ENCODE data around the gene MT1G.

Gene MT1G

GRCh38 chr16:56645311-56645710 is 22.6 kb downstream of the MT1G start:
- Histone ChIP-seq H3K27ac (ENCODE audit: low read depth, low read length) (no peak overlapping the region), H3K27me3 (ENCODE audit: insufficient read depth, low read length) (peaks cover 100% of the 10 kb centered on the region), H3K9me3 (ENCODE audit: insufficient read depth, low read depth, low read length) (no peaks in the 10 kb centered on the region), H3K9ac (ENCODE audit: low read depth, low read length) (no peak overlapping the region), H3K4me3 (ENCODE audit: low read length) (no peak overlapping the region), H3K4me1 (ENCODE audit: insufficient read depth, low read length) (no peaks in the 10 kb centered on the region; the same call in 1 of the 2 replicates), H3K36me3 (ENCODE audit: insufficient read depth, low read length) (no peaks in the 10 kb centered on the region)
- WGBS, result 82% methylated on average over 1 of the region's 1 CpG

- H3K9me3 ChIP-seq (ENCODE audit: insufficient read depth, low read depth, low read length), result no peaks in the 10 kb centered on the region
- no peak overlapping the region for H3K9ac ChIP-seq (ENCODE audit: low read depth, low read length)
- peaks cover 100% of the 10 kb centered on the region for H3K27me3 ChIP-seq (ENCODE audit: insufficient read depth, low read length)
- no peaks in the 10 kb centered on the region; the same call in 1 of the 2 replicates for H3K4me1 ChIP-seq (ENCODE audit: insufficient read depth, low read length)
- 58% methylated on average over 5 of the region's 5 CpGs for WGBS
- no peak overlapping the region for H3K27ac ChIP-seq (ENCODE audit: low read depth, low read length)
- H3K4me3 ChIP-seq (ENCODE audit: low read length), result peak overlapping the region; percentile 43; the same call in 1 of the 2 replicates
- H3K36me3 ChIP-seq (ENCODE audit: insufficient read depth, low read length), result no peaks in the 10 kb centered on the region
Measured at GRCh38 chr16:56643833-56644232, 24.0 kb downstream of the MT1G start.

- Histone ChIP-seq H3K9ac (ENCODE audit: low read depth, low read length) (no peak overlapping the region), H3K27me3 (ENCODE audit: insufficient read depth, low read length) (peaks cover 100% of the 10 kb centered on the region), H3K4me1 (ENCODE audit: insufficient read depth, low read length) (peaks cover 3% of the 10 kb centered on the region; the same call in 1 of the 2 replicates), H3K9me3 (ENCODE audit: insufficient read depth, low read depth, low read length) (no peaks in the 10 kb centered on the region), H3K36me3 (ENCODE audit: insufficient read depth, low read length) (no peaks in the 10 kb centered on the region), H3K27ac (ENCODE audit: low read depth, low read length) (no peak overlapping the region), H3K4me3 (ENCODE audit: low read length) (peak overlapping the region; percentile 43)
- WGBS, result 6% methylated on average over 42 of the region's 42 CpGs
Measured at GRCh38 chr16:56643080-56643778, 24.6 kb downstream of the MT1G start.

DNA sequence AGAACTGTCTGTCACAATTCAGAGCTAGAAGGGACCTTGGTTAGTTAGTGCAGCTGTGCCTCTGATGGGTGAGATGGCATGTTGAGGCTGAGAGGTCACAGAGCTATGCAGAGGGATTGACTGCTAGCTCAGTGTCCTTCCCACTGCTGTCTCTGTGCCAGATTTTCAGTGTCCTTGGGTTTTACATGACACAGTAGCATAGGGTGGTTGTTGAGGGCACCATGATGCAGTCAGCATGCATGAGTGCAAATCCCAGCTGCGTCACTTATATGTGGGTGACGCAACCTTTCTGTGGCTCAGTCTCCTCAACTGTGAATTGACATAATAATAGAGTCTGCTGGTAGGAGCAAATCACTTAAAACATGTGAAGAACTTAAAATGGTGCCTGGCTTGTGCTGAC is 26.7 kb downstream of the MT1G start:
- no peak overlapping the region for H3K27ac ChIP-seq (ENCODE audit: low read depth, low read length)
- H3K4me1 ChIP-seq (ENCODE audit: insufficient read depth, low read length), result peaks cover 3% of the 10 kb centered on the region; the same call in 1 of the 2 replicates
- H3K9me3 ChIP-seq (ENCODE audit: insufficient read depth, low read depth, low read length), result no peaks in the 10 kb centered on the region
- 82% methylated on average over 2 of the region's 2 CpGs for WGBS
- H3K27me3 ChIP-seq (ENCODE audit: insufficient read depth, low read length), result peaks cover 100% of the 10 kb centered on the region
- H3K9ac ChIP-seq (ENCODE audit: low read depth, low read length), result no peak overlapping the region
- no peaks in the 10 kb centered on the region for H3K36me3 ChIP-seq (ENCODE audit: insufficient read depth, low read length)
- no peak overlapping the region for H3K4me3 ChIP-seq (ENCODE audit: low read length)

- Histone ChIP-seq H3K27ac (ENCODE audit: low read depth, low read length) (no peak overlapping the region), H3K27me3 (ENCODE audit: insufficient read depth, low read length) (peaks cover 100% of the 10 kb centered on the region), H3K9ac (ENCODE audit: low read depth, low read length) (no peak overlapping the region), H3K9me3 (ENCODE audit: insufficient read depth, low read depth, low read length) (no peaks in the 10 kb centered on the region), H3K4me3 (ENCODE audit: low read length) (no peak overlapping the region), H3K36me3 (ENCODE audit: insufficient read depth, low read length) (no peaks in the 10 kb centered on the region), H3K4me1 (ENCODE audit: insufficient read depth, low read length) (peaks cover 3% of the 10 kb centered on the region; the same call in 1 of the 2 replicates)
- WGBS, result 100% methylated on average over 1 of the region's 1 CpG
Measured at GRCh38 chr16:56640076-56640475, 27.8 kb downstream of the MT1G start.

- H3K4me1 ChIP-seq (ENCODE audit: insufficient read depth, low read length), result peaks cover 3% of the 10 kb centered on the region; the same call in 1 of the 2 replicates
- peaks cover 100% of the 10 kb centered on the region for H3K27me3 ChIP-seq (ENCODE audit: insufficient read depth, low read length)
- no peaks in the 10 kb centered on the region for H3K36me3 ChIP-seq (ENCODE audit: insufficient read depth, low read length)
- H3K27ac ChIP-seq (ENCODE audit: low read depth, low read length), result no peak overlapping the region
- H3K9me3 ChIP-seq (ENCODE audit: insufficient read depth, low read depth, low read length), result no peaks in the 10 kb centered on the region
- H3K9ac ChIP-seq (ENCODE audit: low read depth, low read length), result no peak overlapping the region
- no peak overlapping the region for H3K4me3 ChIP-seq (ENCODE audit: low read length)
- WGBS, result 89% methylated on average over 1 of the region's 1 CpG
Measured at GRCh38 chr16:56639045-56639444, 28.8 kb downstream of the MT1G start.

DNA sequence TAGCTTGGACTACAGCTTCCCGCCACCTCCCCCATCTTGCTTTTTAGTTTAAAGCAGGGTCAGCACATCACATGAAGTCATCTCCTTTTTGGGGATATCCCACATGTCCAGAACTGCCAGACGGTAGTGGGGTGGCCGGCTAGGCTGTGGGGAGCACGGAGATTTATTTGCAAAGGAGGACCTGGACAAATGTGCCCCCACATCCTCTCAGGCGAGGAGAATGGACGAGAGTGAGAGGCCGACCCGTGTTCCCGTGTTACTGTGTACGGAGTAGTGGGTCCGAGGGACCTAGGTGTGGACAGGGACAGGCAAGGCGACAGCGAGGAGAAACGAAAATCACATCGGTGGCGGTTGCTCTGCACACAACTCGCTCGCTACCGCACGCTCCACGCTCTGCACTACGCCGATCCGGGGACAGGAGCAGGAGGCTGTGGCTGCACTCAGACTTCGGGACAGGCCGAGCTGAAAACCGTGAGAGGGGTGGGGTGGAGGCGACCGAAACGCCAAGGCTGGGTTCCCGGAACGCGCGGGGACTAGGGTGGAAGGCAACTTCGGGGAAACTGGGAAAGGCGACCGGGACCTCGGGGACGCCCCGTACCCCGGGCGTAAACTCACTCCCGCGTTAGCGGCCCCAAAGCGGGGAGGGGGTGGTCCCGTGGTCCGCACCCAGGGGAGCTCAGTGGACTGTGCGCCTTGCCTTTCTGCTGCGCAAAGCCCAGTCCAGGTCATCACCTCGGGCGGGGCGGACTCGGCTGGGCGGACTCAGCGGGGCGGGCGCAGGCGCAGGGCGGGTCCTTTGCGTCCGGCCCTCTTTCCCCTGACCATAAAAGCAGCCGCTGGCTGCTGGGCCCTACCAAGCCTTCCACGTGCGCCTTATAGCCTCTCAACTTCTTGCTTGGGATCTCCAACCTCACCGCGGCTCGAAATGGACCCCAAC is 29.8 kb downstream of the MT1G start, which contains the start of gene MT1A:
TSS of gene MT1A (plus strand) at position 853 of the 937 bp plus-strand sequence. CDS start at position 926, 73 bp downstream.
- H3K4me3 ChIP-seq (ENCODE audit: low read length), result peak within 1 kb of the TSS; percentile 49
- H3K9me3 ChIP-seq (ENCODE audit: insufficient read depth, low read depth, low read length), result no peaks in the 10 kb centered on the region
- 3% methylated on average over 68 of the region's 68 CpGs for WGBS
- no peak within 1 kb of the TSS for H3K27ac ChIP-seq (ENCODE audit: low read depth, low read length)
- peaks cover 100% of the 10 kb centered on the region for H3K27me3 ChIP-seq (ENCODE audit: insufficient read depth, low read length)
- H3K9ac ChIP-seq (ENCODE audit: low read depth, low read length), result no peak within 1 kb of the TSS
- H3K36me3 ChIP-seq (ENCODE audit: insufficient read depth, low read length), result no peaks in the 10 kb centered on the region
- H3K4me1 ChIP-seq (ENCODE audit: insufficient read depth, low read length), result peaks cover 3% of the 10 kb centered on the region; the same call in 1 of the 2 replicates

GRCh38 chr16:56636616-56637413 is 31.1 kb downstream of the MT1G start:
- WGBS, result 23% methylated on average over 9 of the region's 9 CpGs
- Histone ChIP-seq H3K27me3 (ENCODE audit: insufficient read depth, low read length) (peaks cover 100% of the 10 kb centered on the region), H3K4me3 (ENCODE audit: low read length) (no peak overlapping the region)

GRCh38 chr16:56635441-56635967 is 32.4 kb downstream of the MT1G start:
- H3K36me3 ChIP-seq (ENCODE audit: insufficient read depth, low read length), result no peaks in the 10 kb centered on the region
- no peak overlapping the region for H3K27ac ChIP-seq (ENCODE audit: low read depth, low read length)
- no peak overlapping the region for H3K9ac ChIP-seq (ENCODE audit: low read depth, low read length)
- 3% methylated on average over 40 of the region's 40 CpGs for WGBS
- peaks cover 100% of the 10 kb centered on the region for H3K27me3 ChIP-seq (ENCODE audit: insufficient read depth, low read length)
- H3K4me1 ChIP-seq (ENCODE audit: insufficient read depth, low read length), result peaks cover 3% of the 10 kb centered on the region; the same call in 1 of the 2 replicates
- no peaks in the 10 kb centered on the region for H3K9me3 ChIP-seq (ENCODE audit: insufficient read depth, low read depth, low read length)
- peak overlapping the region; percentile 20; the same call in 1 of the 2 replicates for H3K4me3 ChIP-seq (ENCODE audit: low read length)

More at GRCh38 chr16:56636616-56637413, 31.1 kb downstream of the MT1G start:
- H3K9ac ChIP-seq (ENCODE audit: low read depth, low read length), result no peak overlapping the region
- peaks cover 3% of the 10 kb centered on the region; the same call in 1 of the 2 replicates for H3K4me1 ChIP-seq (ENCODE audit: insufficient read depth, low read length)
- H3K9me3 ChIP-seq (ENCODE audit: insufficient read depth, low read depth, low read length), result no peaks in the 10 kb centered on the region
- no peaks in the 10 kb centered on the region for H3K36me3 ChIP-seq (ENCODE audit: insufficient read depth, low read length)
- no peak overlapping the region for H3K27ac ChIP-seq (ENCODE audit: low read depth, low read length)

DNA sequence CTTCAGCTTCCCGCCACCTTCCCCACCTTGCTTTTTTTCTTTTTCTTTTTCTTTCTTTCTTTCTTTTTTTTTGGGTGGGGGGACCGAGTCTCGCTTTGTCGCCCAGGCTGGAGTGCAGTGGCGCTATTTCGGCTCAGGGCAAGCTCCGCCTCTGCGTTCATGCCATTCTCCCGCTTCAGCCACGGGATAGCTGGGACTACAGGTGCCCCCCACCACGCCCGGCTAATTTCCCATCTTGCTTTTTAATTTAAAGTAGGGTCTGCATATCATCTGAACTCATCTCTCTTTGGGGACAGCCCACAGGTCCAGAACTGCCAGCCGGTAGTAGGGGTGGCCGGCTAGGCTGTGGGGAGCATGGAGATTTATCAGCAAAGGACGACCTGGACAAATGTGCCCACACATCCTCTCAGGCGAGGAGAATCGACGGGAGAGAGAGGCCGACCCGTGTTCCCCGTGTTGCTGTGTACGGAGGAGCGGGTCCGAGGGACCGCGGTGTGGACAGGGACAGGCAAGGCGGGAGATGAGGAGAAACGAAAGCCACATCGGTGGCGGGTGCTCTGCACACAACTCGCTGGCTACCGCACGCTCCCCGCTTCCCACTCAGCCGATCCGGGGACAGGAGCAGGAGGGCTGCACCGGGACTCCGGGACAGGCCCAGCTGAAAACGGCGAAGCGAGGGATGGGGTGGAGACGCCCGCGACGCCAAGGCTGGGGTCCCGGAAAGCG is 33.0 kb downstream of the MT1G start:
- no peak overlapping the region for H3K9ac ChIP-seq (ENCODE audit: low read depth, low read length)
- no peaks in the 10 kb centered on the region for H3K9me3 ChIP-seq (ENCODE audit: insufficient read depth, low read depth, low read length)
- peaks cover 3% of the 10 kb centered on the region; the same call in 1 of the 2 replicates for H3K4me1 ChIP-seq (ENCODE audit: insufficient read depth, low read length)
- no peaks in the 10 kb centered on the region for H3K36me3 ChIP-seq (ENCODE audit: insufficient read depth, low read length)
- H3K4me3 ChIP-seq (ENCODE audit: low read length), result peak overlapping the region; percentile 20; the same call in 1 of the 2 replicates
- peaks cover 100% of the 10 kb centered on the region for H3K27me3 ChIP-seq (ENCODE audit: insufficient read depth, low read length)
- WGBS, result 3% methylated on average over 47 of the region's 47 CpGs
- no peak overlapping the region for H3K27ac ChIP-seq (ENCODE audit: low read depth, low read length)
